GM12891 (cell line): Measurements from ENCODE around the gene ZEB2.

Experiments
- PAX5 ChIP-seq: IDR thresholded peaks from 2 replicates; pipeline ENCODE4 v1.6.1; 2011; ENCODE audit warnings: low read length, moderate library complexity, mild to moderate bottlenecking; ENCODE audit not compliant: insufficient read depth, severe bottlenecking
- POLR2A ChIP-seq: IDR thresholded peaks from 2 replicates; pipeline ENCODE4 v1.6.1; 2011; ENCODE audit warnings: low read depth, low read length, control low read depth
- POLR2AphosphoS5 ChIP-seq: IDR thresholded peaks from 2 replicates; pipeline ENCODE4 v1.6.1; 2011; ENCODE audit warnings: low read depth, low read length, control low read depth
- POU2F2 ChIP-seq: IDR thresholded peaks from 2 replicates; pipeline ENCODE4 v1.6.1; 2011; ENCODE audit warnings: low read depth, mild to moderate bottlenecking, control low read depth, low read length, moderate library complexity
- SPI1 ChIP-seq: IDR thresholded peaks from 2 replicates; pipeline ENCODE4 v1.6.1; 2011; ENCODE audit warnings: low read depth, low read length, control low read depth
- TAF1 ChIP-seq: IDR thresholded peaks from 2 replicates; pipeline ENCODE4 v1.6.1; 2011; ENCODE audit warnings: low read depth, low read length, control low read depth

DNA sequence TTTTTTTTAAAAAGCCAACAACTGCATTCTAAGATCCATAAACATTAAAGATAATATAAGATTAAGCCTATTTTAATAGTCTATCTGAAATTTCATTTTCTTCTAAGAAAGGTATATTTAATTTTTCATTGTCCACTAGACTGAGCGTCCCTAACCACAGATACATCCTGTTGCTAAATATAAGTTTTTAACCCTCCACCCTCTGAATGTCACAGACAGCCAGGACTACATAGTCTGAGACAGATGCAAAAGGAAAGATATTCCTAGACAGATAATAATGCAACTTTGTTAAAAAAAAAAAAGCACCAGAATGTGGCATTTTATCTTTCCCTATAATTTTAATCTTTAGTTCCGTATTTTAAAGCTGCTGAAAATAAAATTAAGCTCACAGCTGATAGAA, 114.6 kb downstream of the ZEB2 start:
- TF ChIP-seq POLR2AphosphoS5 (no peak), POLR2A (no peak), PAX5 (no peak), POU2F2 (no peak), SPI1 (no peak), TAF1 (no peak)
